HG03521 (cell line): ENCODE results near the gene IRF8.
"Not testable (repeated sequence)": the region's sequence is repeated elsewhere in the genome, so short reads cannot be mapped to it uniquely, and the experiment has no call there.

ENCODE experiments used
- ATAC-seq: cut with Tn5 transposase; IDR thresholded peaks from one replicate; pipeline ENCODE4 v1.9.1; 2021; ENCODE audit warnings: mild to moderate bottlenecking, moderate library complexity; ENCODE audit not compliant: unreplicated experiment

Gene IRF8

DNA sequence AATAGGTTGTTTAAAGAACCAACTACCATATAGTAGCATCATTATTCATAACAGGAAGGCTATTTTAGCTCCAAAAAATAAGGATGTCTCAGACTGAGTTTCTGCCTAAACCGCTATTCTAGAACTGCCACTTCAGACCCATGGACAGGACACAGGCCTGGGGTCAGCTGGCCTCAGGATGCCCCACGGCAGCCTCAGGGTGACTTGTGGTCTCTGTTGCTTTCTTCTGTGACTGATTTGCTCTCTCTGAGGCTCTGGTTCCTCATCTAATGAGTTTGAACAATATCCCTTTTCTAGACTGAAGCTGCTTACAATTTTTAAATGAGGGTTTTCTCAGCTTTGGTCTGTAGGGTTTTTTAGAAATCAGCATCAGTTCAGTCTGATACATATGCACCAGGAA is 31.8 kb upstream of the IRF8 start:
- no peak for ATAC-seq

DNA sequence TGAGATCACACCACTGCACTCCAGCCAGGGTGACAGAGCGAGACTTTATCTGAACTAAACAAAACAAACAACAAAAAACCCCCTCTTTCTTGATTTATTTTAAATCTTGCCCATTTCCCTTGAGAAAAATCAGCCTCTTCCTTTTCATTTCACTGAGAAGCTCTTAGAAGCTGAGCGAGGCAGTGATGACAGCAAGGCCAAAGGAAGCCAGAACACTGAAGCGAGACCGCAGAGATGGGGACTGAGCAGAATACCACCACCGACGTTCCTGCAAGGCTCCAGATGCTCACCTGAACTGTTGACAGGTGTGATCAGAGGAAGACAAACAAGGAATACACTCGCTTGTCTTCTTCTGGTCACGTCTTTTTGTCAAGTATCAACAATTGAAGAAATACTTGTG is 30.5 kb upstream of the IRF8 start:
- no peak for ATAC-seq

DNA sequence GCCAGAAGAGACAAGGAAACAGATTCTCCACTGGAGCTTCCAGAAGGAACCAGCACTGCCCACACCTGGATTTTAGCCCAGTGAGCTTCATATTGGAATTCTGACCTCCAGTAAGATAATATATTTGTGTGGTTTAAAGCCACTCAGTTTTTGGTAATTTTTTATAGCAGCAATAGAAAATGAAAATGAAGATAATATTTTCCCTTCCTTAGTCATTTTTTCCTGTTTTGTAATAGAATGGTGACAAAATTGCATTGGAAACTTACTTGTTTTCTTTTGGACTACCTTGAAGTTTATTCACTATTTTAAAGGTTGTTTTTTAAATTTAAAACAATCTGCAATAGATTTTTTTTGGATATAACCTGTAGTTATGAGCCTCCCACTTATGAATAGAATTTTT is 29.8 kb upstream of the IRF8 start:
- no peak for ATAC-seq

DNA sequence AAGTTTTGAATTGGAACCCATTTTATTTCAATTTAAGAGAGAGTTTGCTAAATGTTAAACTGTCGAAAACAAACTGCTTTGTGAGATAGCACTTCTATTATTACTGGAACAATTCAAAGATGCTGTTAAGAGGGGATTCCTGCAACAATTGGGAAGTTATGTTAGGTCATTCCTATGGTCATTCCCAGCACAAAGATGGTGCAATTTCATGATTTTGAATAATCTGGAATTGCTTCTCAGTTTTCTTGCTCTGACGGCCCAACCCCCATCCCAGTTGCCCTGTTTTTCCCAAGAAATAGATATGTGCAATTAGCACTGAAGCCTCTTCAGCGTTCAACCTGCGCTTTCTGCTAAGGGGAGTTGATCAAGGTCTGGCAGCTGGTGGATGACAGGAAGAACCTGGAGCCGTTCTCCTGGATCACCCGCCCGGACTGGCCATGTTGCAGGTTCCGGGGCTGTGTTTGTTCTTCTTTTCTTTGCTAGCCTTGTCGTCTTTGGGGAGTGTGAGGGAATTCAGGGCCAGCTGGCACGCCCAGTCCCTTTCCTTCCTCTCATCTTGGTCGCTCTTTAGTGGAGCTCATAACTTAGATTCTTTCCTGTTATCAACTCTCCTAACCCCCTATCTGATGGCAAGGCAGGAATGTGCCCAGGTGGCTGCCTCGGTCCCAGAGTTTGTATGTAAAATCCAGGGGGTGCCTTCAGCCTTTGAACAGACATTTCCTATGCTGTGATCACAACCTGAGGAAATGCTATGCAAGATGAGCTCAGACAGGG is 29.0 kb upstream of the IRF8 start:
- no peak for ATAC-seq

DNA sequence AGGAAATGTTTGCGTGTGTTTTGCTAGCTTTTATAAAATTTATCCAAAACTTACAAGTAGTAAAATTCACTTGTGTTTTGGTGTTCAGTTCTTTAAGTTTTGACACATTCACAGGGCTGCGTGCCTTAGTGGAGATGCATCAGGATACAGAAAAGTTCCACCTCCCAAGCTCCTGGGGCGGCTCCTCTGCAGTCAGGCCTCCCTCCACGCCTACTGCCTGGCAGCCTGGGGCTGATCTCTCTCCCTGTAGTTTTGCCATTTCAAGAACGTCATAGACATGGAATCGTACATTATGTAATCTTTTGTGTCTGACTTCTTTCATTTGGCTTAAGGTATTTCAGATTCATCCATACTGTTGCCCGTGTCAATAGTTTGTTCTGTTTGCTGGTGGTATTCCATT is 27.2 kb upstream of the IRF8 start:
- no peak for ATAC-seq

DNA sequence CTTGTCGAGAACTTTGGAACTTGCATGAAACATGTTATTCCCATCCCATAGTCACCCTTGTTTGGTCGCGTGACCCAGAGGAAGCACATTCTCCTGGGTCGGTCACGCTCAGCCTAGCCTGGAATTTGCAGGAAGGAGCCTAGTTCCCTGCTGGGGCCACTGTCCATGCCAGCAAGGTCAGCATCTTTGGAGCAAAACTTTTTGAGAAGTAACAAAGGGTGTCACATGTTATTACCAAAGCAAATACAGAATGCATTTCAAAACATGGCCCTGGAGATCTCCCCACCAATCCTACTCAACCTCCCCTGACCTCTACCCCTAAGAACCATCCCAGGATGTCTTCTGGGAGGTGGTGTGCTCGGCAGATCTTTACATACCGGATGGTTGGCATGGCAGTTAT is 26.2 kb upstream of the IRF8 start:
- ATAC-seq, result no peak

DNA sequence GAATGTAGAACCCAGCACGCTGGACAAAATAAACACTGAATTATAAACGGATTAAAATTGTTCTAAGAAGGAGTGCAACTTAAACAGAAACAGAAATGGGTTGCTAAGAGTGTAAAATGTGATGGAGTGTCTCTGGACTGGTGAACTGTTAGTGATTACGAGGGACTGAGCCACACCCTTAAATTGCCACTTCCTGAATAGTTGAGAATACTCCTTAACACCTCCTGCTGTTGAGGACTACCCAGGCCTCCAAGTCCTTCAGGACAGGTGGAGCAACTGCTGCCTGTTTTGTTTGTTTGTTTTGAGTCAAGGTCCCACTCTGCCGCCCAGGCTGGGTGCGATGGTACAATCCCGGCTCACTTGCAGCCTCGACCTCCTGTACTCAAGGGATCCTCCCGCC is 25.8 kb upstream of the IRF8 start:
- no peak for ATAC-seq

DNA sequence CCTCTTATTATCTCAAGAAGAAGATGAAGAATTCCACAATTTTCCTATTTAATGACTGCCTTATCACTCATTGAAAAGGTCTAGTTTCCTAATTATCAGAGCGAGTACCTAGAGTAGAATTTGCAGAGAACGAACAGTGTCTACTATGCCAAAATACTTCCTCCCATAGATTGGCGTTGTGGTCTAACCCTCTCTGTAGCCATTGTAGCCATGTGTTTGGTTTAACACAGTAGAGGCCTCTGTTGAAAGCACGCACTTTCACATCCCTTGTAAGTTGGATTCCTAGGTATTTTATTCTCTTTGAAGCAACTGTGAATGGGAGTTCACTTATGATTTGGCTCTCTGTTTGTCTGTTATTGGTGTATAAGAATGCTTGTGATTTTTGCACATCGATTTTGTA is 24.9 kb upstream of the IRF8 start:
- ATAC-seq, result not testable (repeated sequence)

DNA sequence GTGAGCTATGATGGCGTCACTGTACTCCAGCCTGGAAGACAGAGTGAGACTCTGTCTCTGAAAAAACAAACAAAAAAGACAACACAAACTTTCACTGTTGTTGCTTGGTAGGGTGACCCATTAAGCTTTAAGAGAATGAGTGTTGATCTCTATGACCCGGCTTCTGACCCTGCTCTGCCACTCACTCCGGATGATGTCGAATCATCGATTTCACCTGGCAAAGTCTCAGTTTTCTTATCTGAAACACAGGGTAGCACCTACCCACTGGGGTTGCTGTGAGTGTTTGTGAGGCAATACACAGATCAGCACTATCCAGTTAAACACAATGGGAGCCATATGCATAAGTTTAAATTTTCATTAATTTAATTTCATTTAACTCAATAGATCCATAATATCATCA is 20.6 kb upstream of the IRF8 start:
- ATAC-seq, result no peak

DNA sequence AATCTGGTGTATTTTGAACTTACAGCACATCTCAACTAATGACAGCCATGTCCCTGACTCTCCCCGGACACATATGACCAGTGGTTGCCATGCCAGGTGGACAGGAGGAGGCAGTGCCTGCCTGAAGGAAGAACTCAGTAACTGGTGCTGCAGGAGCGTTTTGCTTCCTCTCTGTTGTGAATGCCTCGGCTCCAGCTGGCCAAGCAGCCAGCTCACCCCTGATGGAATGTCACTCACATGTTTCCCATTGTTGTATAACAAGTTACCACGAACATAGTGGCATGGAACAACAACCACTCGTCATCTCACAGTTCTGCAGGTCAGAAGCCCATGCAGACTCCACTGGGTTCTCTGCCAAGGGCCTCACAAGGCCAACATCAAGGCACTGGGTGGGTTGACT is 20.1 kb upstream of the IRF8 start:
- no peak for ATAC-seq

DNA sequence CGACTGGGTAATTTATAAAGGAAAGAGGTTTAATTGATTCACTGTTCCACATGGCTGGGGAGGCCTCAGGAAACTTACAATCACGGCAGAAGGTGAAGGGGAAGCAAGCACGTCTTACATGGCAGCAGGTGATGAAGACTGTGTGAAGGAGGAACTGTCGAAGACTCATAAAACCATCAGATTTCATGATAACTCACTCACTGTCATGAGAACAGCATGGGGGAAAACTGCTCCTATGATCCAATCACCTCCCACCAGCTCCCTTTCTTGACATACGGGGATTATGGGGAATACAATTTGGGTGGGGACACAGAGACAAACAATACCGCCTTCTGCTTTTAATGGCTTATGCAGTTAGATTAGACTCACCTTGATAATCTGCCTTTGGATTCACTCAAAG is 19.4 kb upstream of the IRF8 start:
- no peak for ATAC-seq

DNA sequence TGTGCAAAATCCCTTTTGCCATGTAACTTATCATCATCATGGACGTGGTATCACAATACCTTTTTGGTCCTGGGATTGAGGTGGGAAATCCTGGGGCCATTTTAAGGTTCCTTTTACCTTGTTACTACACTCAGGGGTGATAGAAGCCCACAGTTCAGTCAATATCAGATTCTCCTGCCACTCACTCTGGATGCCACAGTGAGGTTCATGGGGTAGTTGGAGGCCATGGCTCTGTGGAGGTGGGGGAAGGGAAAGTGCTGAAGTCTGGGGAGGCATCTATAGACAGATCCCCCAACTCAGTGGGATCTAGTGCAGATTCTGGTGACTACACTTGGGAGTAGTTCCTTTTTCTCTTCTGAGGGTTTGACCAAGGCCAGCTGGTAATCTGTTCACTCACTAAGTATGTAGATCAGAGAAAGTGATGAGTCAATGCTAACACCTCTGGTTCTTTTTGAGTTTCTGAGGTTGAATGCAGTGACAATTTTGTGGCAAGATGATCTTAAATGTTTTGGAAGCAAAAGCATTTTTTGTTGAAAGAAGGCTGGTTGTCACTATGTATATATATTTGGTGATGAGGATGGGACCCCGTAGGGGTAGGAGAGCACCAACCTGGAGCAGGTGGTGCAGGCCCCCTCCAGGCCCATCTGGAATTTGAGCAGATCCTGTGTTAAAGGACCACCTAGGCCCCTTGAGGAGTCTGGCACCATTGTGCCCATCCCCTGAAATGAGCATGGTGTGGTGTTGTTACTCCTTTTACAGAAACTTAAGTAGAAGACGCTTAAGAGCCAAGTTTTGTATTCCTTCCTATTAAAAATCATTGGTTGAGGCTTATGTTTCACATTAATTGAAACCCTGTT is 18.8 kb upstream of the IRF8 start:
- ATAC-seq, result peak; percentile 70

DNA sequence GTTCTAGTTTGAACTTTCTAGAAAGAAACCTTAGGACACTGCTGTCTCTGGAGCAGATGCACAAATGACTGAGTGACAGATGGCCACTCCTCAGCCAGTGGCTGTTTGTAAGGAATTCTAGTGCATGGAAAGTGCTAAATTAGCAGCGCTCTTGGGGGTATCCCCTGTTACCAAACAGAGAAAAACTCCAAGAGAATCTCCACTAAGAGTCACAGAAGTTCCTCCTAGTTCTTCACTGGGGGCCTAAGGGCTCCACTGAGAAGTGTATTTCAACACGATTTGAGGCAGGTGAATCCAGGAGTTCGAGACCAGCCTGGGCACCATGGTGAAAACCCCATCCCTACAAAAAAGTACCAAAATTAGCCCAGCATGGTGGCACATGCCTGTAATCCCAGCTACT is 18.1 kb upstream of the IRF8 start:
- no peak for ATAC-seq

DNA sequence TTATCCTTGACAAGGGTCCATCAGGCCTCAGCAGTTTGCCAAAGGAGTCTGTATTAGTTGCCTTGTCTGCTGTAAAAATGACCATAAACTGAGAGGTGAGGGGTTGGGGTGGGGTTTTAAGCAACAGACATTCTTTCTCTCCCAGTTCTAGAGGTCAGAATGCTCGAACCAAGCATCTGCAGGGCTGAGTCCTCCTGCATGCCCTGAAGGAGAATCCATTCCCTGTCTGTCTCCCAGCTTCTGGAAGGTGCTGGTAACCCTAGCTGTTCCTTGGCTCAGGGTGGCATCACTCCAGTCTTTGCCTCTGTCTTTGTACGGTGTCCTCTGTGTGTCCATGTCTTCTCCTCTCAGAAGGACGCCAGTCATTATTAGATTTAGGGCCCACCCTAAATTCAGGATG is 17.5 kb upstream of the IRF8 start:
- ATAC-seq, result no peak

DNA sequence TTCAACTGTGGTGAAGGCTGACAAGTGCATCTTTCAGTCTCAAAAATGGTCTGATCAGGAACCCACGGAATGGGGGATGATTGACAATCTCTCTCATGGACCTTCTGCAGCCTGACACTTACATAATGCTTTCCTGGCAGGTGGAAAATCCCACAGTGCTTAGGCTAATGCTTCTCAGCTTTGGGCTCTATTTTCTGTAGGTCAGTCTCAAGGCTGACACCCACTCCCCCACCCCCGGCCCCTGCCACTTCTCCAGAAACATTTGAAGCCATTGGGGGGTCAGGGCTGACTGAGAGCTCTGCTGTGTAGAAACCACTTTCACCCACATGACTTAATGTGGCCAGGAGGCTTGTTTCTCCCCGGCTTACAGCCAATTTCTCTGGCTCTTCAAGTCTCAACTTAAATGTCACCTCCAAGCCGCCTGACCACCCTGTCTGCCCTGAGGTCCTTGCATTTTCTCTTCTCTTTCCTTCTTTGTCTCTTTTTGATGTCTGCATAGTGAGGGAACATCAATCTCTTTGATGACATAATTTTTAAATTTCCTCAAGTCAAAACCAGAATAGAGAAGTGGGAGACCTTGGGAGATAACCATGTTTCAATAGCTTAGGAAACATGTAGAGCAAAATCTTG is 16.7 kb upstream of the IRF8 start:
- ATAC-seq, result no peak

DNA sequence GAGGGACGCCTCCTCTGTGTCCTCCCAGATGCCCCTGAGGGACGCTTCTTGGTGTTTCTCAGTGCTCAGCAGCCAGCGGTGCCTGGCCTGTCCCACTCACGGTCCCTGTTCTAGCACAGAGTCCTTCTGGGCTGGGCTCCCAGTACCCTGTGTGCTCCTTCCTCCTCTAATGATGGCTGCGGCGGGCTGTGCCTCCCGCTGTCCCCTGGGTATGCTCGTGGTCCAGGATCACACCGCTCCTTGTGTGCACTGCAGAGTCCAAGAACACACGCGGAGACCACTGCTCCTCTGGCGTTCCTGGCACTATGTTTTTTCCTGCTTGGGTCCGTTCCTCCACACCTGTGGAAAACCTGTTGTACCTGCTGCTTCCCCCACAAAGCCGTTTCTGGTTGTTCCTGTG is 15.1 kb upstream of the IRF8 start:
- ATAC-seq, result no peak

DNA sequence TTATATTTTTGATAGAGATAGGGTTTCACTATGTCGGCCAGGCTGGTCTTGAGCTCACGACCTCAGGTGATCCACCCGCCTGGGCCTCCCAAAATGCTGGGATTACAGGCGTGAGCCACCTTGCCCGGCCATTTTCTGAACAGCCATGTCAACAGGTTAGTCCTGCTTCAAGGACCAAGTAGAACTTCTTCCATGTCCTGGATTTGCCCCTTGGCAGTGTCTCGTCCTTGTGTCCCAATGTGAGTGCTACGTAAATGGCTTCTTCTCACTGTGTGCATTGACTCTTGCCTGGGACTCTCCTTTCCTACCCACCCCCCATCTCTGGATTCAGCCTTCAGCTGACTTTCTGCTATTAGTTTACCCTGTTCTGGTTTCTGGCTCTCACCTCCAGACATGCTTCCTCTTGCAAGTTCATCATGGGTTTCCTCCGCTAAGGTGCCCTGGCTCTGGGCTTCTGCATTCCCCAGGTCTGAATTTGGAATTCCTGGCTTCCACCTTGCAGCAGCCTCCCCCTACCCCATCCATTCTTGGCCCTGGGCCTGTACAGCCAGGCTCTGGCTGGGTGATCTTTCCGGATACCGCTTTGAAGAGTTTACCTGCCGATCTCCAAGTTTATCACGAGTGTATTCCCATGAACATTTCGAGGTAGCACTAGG is 14.0 kb upstream of the IRF8 start:
- ATAC-seq, result no peak

DNA sequence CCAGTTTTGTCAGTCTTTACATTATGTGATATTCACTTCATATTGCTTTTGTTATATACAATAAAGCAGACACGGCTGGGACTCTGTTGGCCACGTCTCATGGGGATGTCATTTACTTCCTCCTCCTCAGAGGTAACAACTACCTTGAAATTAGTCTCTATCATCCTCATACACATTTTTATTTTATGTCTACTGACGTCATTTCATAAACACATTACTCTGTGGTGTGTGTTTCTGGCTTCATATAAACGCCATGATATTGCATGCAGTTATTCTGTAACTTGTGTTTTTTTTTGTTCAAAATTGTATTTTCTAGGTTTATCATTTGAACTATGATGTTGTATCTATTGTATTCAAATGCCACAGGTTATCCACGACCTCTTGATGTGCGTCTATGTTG is 13.4 kb upstream of the IRF8 start:
- no peak for ATAC-seq

DNA sequence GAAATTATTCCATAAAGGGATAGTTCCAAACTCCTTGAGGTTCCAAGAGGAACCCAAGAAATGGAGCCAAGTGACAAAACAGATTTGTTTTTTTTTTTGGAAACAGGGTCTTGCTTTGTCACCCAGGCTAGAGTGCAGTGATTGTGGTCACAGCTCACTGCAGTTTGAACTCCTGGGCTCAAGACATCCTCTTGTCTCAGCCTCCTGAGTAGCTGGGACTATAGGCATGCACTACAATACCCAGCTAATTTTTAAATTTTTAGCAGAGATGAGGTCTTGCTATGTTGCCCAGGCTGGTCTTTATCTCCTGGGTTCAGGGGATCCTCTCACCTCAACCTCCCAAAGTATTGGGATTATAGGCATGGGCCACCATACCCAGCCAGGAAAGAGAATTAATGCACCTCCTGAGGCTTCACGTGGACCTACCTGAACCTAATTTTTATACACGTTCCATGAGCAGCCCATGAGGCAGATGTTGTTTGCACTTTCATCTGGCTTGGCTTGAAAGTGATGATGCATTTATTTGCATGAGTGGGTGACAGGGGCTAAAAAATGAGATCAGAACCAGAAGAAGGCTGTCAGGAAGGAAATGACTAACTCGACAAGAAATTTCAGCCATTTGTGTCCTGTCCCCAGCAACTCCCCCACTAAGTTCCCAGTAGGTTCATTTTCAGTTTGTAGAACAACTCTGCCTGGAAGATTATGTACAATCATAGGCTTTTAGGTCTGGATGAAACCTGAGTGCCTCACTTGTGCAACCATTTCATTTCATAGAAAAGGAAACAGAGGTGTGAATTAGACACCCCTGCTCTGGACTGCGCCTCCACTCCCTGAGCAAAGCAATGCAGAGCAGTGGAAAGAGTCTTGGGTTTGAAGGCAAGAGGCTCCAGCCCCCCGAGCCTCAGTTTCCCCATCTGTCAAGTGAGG is 10.3 kb upstream of the IRF8 start:
- peak; percentile 88 for ATAC-seq

DNA sequence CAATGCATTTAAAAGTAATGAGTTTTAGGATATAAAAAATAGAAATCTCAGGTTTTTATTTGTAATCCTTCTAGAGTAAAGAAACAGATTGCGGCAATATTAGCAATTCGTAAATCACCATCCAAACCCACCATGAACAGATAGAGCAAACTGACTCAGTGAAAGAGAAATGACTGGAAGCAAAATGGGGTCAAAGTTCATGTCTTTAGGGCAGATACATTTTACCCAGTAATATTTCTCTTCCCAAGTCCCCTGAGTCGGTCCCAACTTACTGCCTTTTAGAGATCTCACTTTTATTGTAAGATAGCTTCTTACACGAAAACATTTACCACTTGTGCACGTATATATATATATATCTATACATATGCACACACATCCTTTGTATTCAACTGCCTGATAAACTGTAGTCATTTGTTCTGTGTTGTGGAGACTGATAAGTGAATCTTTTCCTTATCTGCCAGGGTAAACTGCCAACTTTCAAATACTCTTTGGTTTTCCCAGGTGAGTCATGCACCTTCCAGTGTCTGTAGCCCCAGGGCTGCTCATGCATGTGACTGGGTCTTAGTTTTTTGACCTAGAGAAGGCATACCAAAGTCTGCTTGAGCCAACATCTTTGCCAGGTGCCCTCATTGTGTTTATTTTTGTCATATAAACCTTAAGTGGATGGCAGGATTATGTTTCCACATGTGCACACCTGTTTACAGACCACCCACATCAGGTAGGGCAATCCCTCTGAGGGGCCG is 7.8 kb upstream of the IRF8 start:
- ATAC-seq, result no peak
